SK-N-SH (cell line): ENCODE data around the gene CDC42EP4. TPM values are rescaled to one million over a fixed set of nuclear protein-coding genes. Genes with fewer than 3 reads are reported as not detected.

Experiments
- CTCF ChIA-PET: fragments of 300-600, 350-600 bp; formaldehyde crosslinking; extraction: SDS; loops from one replicate; lab custom pipeline; 2021; lab: Yijun Ruan, JAX
- POLR2A ChIA-PET: fragments of 350-600 bp; sonication (Branson Sonifier 250); formaldehyde crosslinking; extraction: SDS; loops from one replicate; lab custom pipeline; 2020; ENCODE audit warnings: antibody characterized with exemption, inconsistent platforms; lab: Yijun Ruan, JAX
- DNase-seq: peaks from one replicate; pipeline ENCODE4 v3.0.0; 2012
- H2AFZ ChIP-seq: fragments of 200-600 bp; sonication (generic); 2 replicates; pipeline ENCODE4 v1.8.1; 2016; ENCODE audit warnings: antibody characterized with exemption, mild to moderate bottlenecking, low read depth
- H3F3A ChIP-seq: fragments of 200-600 bp; sonication (generic); replicated peaks from 2 replicates; pipeline ENCODE3; 2016; ENCODE audit warnings: antibody characterized with exemption, mild to moderate bottlenecking; ENCODE audit not compliant: insufficient read depth
- H3K27ac ChIP-seq, 2 experiments: fragments of 200-500 bp in 1 of 2; fragments of 200-600 bp in 1 of 2; sonication (Bioruptor generic) in 1 of 2; sonication (generic), shearing (Covaris generic) in 1 of 2; 2 replicates each; pipeline versions ENCODE4 v1.5.1 to v1.6.1; 2014 to 2016; ENCODE audit warnings: low read depth in 2 of 2, inconsistent platforms in 1 of 2, low read length in 1 of 2, mild to moderate bottlenecking in 1 of 2, mixed read lengths in 1 of 2
- H3K27me3 ChIP-seq: fragments of 200-600 bp; sonication (generic), shearing (Covaris generic); 2 replicates; pipeline ENCODE4 v1.6.1; 2016; ENCODE audit warnings: mixed run types; ENCODE audit not compliant: insufficient read depth
- H3K36me3 ChIP-seq, 2 experiments: fragments of 200-500 bp in 1 of 2; fragments of 200-600 bp in 1 of 2; sonication (Bioruptor generic) in 1 of 2; sonication (generic) in 1 of 2; replicated peaks in 1 of 2; 2 replicates each; pipeline versions ENCODE3 to v1.5.1; 2014 to 2016; ENCODE audit warnings: low read length in 1 of 2, mild to moderate bottlenecking in 1 of 2; ENCODE audit not compliant: insufficient read depth in 2 of 2, control insufficient read depth in 1 of 2
- H3K4me1 ChIP-seq, 2 experiments: fragments of 200-500 bp in 1 of 2; fragments of 200-600 bp in 1 of 2; sonication (Bioruptor generic) in 1 of 2; sonication (generic), shearing (Covaris generic) in 1 of 2; 2 replicates each; pipeline versions ENCODE4 v1.5.1 to v1.6.1; 2014 to 2016; ENCODE audit warnings: low read depth in 1 of 2, low read length in 1 of 2, mixed run types in 1 of 2; ENCODE audit not compliant: insufficient read depth in 2 of 2, control insufficient read depth in 1 of 2
- H3K4me2 ChIP-seq: fragments of 200-600 bp; sonication (generic), shearing (Covaris generic); 2 replicates; pipeline ENCODE4 v1.6.1; 2017; ENCODE audit warnings: mixed run types
- H3K4me3 ChIP-seq, 2 experiments: fragments of 200-500 bp in 1 of 2; fragments of 200-600 bp in 1 of 2; sonication (Bioruptor generic) in 1 of 2; sonication (generic), shearing (Covaris generic) in 1 of 2; 2 replicates each; pipeline versions ENCODE4 v1.5.1 to v1.8.1; 2014 to 2016; ENCODE audit warnings: low read depth in 2 of 2, inconsistent platforms in 1 of 2, low read length in 1 of 2, mild to moderate bottlenecking in 1 of 2, mixed read lengths in 1 of 2, moderate library complexity in 1 of 2
- H3K79me2 ChIP-seq: fragments of 200-600 bp; sonication (generic); 2 replicates; pipeline ENCODE4 v1.8.1; 2017; ENCODE audit warnings: mild to moderate bottlenecking; ENCODE audit not compliant: insufficient read depth
- H3K9ac ChIP-seq: fragments of 200-600 bp; sonication (generic); 2 replicates; pipeline ENCODE4 v1.6.1; 2017; ENCODE audit warnings: mixed run types
- H3K9me2 ChIP-seq: fragments of 200-600 bp; sonication (generic); 2 replicates; pipeline ENCODE4 v1.6.1; 2017; ENCODE audit warnings: mixed run types
- H3K9me3 ChIP-seq: fragments of 200-600 bp; sonication (generic); 2 replicates; pipeline ENCODE4 v1.6.1; 2017; ENCODE audit warnings: mixed run types, mild to moderate bottlenecking, moderate library complexity
- H4K20me1 ChIP-seq: fragments of 200-600 bp; sonication (generic); 2 replicates; pipeline ENCODE4 v1.6.1; 2017; ENCODE audit warnings: mild to moderate bottlenecking, mixed run types; ENCODE audit not compliant: insufficient read depth
- EP300 ChIP-seq, 2 experiments: IDR thresholded peaks; 2 replicates each; pipeline versions ENCODE4 v1.4.0 to v1.6.1; 2012; ENCODE audit warnings: borderline replicate concordance in 1 of 2, low read depth in 1 of 2, low read length in 1 of 2
- FOXJ3 ChIP-seq: sonication (generic); formaldehyde crosslinking; IDR thresholded peaks from 2 replicates; pipeline ENCODE4 v1.5.1; 2020; ENCODE audit warnings: mild to moderate bottlenecking, missing genetic modification reagents
- FOXM1 ChIP-seq: IDR thresholded peaks from 2 replicates; pipeline ENCODE4 v1.4.0; 2012; ENCODE audit warnings: low read depth, mild to moderate bottlenecking
- GABPA ChIP-seq: IDR thresholded peaks from 2 replicates; pipeline ENCODE4 v1.4.0; 2012; ENCODE audit warnings: low read depth, mild to moderate bottlenecking
- GATA2 ChIP-seq: sonication (generic); formaldehyde crosslinking; IDR thresholded peaks from 2 replicates; pipeline ENCODE4 v1.5.0; 2020; ENCODE audit warnings: mild to moderate bottlenecking, missing genetic modification reagents
- IRF3 ChIP-seq: fragments of 150-350 bp; IDR thresholded peaks from 2 replicates; pipeline ENCODE4 v1.6.1; 2016; ENCODE audit warnings: mild to moderate bottlenecking, low read depth, low read length
- JUND ChIP-seq: IDR thresholded peaks from 2 replicates; pipeline ENCODE4 v1.4.0; 2012
- MEF2A ChIP-seq: IDR thresholded peaks from 2 replicates; pipeline ENCODE4 v1.4.0; 2012; ENCODE audit warnings: low read depth, borderline replicate concordance
- MXI1 ChIP-seq: IDR thresholded peaks from 2 replicates; pipeline ENCODE4 v1.6.1; 2012; ENCODE audit warnings: mild to moderate bottlenecking, low read depth, low read length, improper control_type of control experiment
- NRF1 ChIP-seq: IDR thresholded peaks from 2 replicates; pipeline ENCODE4 v1.6.1; 2012; ENCODE audit warnings: low read depth, mild to moderate bottlenecking, low read length
- PBX3 ChIP-seq: IDR thresholded peaks from 2 replicates; pipeline ENCODE4; 2012
- POLR2AphosphoS5 ChIP-seq: IDR thresholded peaks from 2 replicates; pipeline ENCODE4 v1.6.1; 2012; ENCODE audit warnings: low read depth, low read length
- RFX5 ChIP-seq: IDR thresholded peaks from 2 replicates; pipeline ENCODE4 v1.6.1; 2012; ENCODE audit warnings: mild to moderate bottlenecking, improper control_type of control experiment, low read length
- RXRA ChIP-seq: IDR thresholded peaks from 2 replicates; pipeline ENCODE4 v1.4.0; 2012; ENCODE audit warnings: low read depth, mild to moderate bottlenecking, borderline replicate concordance
- SIN3A ChIP-seq: IDR thresholded peaks from 2 replicates; pipeline ENCODE4 v1.6.1; 2012; ENCODE audit warnings: low read depth, mild to moderate bottlenecking, low read length, moderate library complexity, borderline replicate concordance
- TEAD4 ChIP-seq: IDR thresholded peaks from 2 replicates; pipeline ENCODE4 v1.4.0; 2012; ENCODE audit warnings: mild to moderate bottlenecking, borderline replicate concordance; ENCODE audit not compliant: insufficient read depth
- USF1 ChIP-seq: IDR thresholded peaks from 2 replicates; pipeline ENCODE4 v1.4.0; 2012; ENCODE audit warnings: low read depth, borderline replicate concordance
- USF2 ChIP-seq: fragments of 150-350 bp; IDR thresholded peaks from 2 replicates; pipeline ENCODE4 v1.6.1; 2017; ENCODE audit warnings: antibody characterized with exemption, low read length, low read depth, borderline replicate concordance
- YY1 ChIP-seq: IDR thresholded peaks from 2 replicates; pipeline ENCODE4 v1.4.0; 2012; ENCODE audit warnings: low read depth, mild to moderate bottlenecking
- WGBS: methylation state at CpG from one replicate; pipeline ENCODE4 v1.1.6; 2017; ENCODE audit warnings: low lambda C conversion rate; 5-methylcytosine and 5-hydroxymethylcytosine counted together
- polyA plus RNA-seq, 3 experiments: library from polyadenylated mRNA; depleted of rRNA; stranded (reverse); fragments of >200 nt; gene quantifications; 2 replicates each; pipeline ENCODE4 v1.2.3, GENCODE V29; 2012

CDC42EP4 gene
- polyA plus RNA-seq, 1 of the 3 experiments (the other 2 are of a cell fraction): 28.3 TPM

- H4K20me1 ChIP-seq: no peaks in the 10 kb centered on the region
- TF ChIP-seq RXRA (no peak), USF1 (no peak), GATA2 (no peak), EP300 (IDR thresholded peaks at IDR 0.05; ENCODE audit: borderline replicate concordance in 1 of 2, low read depth in 1 of 2, low read length in 1 of 2) (no peak), NRF1 (no peak), MXI1 (no peak), USF2 (no peak), FOXJ3 (no peak), POLR2AphosphoS5 (no peak), PBX3 (no peak), GABPA (no peak)
- CTCF ChIA-PET: interaction anchor here (0.6 to 2.2 kb wide), 5 partner anchors 10 to 783 kb away, joined by 3 to 8 read pairs (median 6); partner anchors contain the start of gene CDC42EP4
- H2AFZ ChIP-seq: no peak overlapping the region
- H3K4me1 ChIP-seq: peaks cover 4 to 15% of the 10 kb centered on the region in 2 experiments; a peak in 2 of 4 replicates
- no peak overlapping the region for H3K9ac ChIP-seq
- POLR2A ChIA-PET: no interaction called here
- H3K4me3 ChIP-seq: no peak overlapping the region
- H3K9me2 ChIP-seq: no peaks in the 10 kb centered on the region
- H3K9me3 ChIP-seq: no peaks in the 10 kb centered on the region
- H3K27me3 ChIP-seq: no peaks in the 10 kb centered on the region
- peaks cover 9% of the 10 kb centered on the region for H3F3A ChIP-seq
- H3K79me2 ChIP-seq: no peaks in the 10 kb centered on the region
- no peaks in the 10 kb centered on the region for H3K36me3 ChIP-seq
- 92% methylated on average over 12 of the region's 12 CpGs for WGBS
- DNase-seq: peak; percentile 38
- no peak overlapping the region for H3K4me2 ChIP-seq
- no peak overlapping the region for H3K27ac ChIP-seq
These were observed 24.0 kb upstream of the CDC42EP4 start for GRCh38 chr17:73335591-73336407.

GRCh38 chr17:73334771-73335513 is 23.1 kb upstream of the CDC42EP4 start:
- CTCF ChIA-PET: interaction anchor here (1.7 to 2.2 kb wide), 2 partner anchors 24 to 35 kb away, joined by 4 to 8 read pairs; no protein-coding TSS in a partner anchor
- H3K4me2 ChIP-seq: no peak overlapping the region
- no peak overlapping the region for H2AFZ ChIP-seq
- H3K4me3 ChIP-seq: no peak overlapping the region
- no peaks in the 10 kb centered on the region for H3K9me3 ChIP-seq
- peaks cover 0 to 15% of the 10 kb centered on the region in 2 experiments; a peak in 1 of 4 replicates for H3K4me1 ChIP-seq
- DNase-seq: peak; percentile 16
- H3K9me2 ChIP-seq: no peaks in the 10 kb centered on the region
- no peaks in the 10 kb centered on the region for H3K27me3 ChIP-seq
- no peaks in the 10 kb centered on the region for H3K36me3 ChIP-seq
- H3K9ac ChIP-seq: no peak overlapping the region
- peaks cover 4% of the 10 kb centered on the region for H3F3A ChIP-seq
- H3K79me2 ChIP-seq: no peaks in the 10 kb centered on the region
- POLR2A ChIA-PET: no interaction called here
- H3K27ac ChIP-seq: no peak overlapping the region
- WGBS: 75% methylated on average over 12 of the region's 12 CpGs
- no peaks in the 10 kb centered on the region for H4K20me1 ChIP-seq
- TF ChIP-seq TEAD4: no peak
- no peak for TF ChIP-seq SIN3A
- TF ChIP-seq IRF3: no peak
- no peak for TF ChIP-seq RXRA
- TF ChIP-seq RFX5: no peak
- no peak for TF ChIP-seq MEF2A
- no peak for TF ChIP-seq GABPA
- no peak for TF ChIP-seq YY1
- no peak for TF ChIP-seq FOXM1
- no peak for TF ChIP-seq JUND
